Stomach (tissue), 4 donors: Measurements from ENCODE around the gene PKMYT1.

Experiments used
- EP300 ChIP-seq: sonication (generic); formaldehyde crosslinking; IDR thresholded peaks from one replicate; pipeline ENCODE4 v1.6.1; 2017; ENCODE audit warnings: antibody characterized with exemption
- POLR2AphosphoS5 ChIP-seq, 3 donors: sonication (generic); formaldehyde crosslinking; IDR thresholded peaks; one replicate each; pipeline ENCODE4 v1.6.1; 2016; ENCODE audit warnings: antibody characterized with exemption in 3 of 3
- TF ChIP-seq, protein P1 (sequence below), 7 experiments: fragments of 450-650 bp in 4 of 7; fragments of 200-600 bp in 3 of 7; sonication (generic) in 3 of 7; IDR thresholded peaks; one replicate each; pipeline ENCODE4 v1.5.1; 2016 to 2019; ENCODE audit warnings: antibody characterized with exemption in 7 of 7, control low read depth in 2 of 7, mild to moderate bottlenecking in 1 of 7

- TF ChIP-seq POLR2AphosphoS5 (IDR thresholded peaks at IDR 0.05) = no peak
- TF ChIP-seq, protein P1, sequence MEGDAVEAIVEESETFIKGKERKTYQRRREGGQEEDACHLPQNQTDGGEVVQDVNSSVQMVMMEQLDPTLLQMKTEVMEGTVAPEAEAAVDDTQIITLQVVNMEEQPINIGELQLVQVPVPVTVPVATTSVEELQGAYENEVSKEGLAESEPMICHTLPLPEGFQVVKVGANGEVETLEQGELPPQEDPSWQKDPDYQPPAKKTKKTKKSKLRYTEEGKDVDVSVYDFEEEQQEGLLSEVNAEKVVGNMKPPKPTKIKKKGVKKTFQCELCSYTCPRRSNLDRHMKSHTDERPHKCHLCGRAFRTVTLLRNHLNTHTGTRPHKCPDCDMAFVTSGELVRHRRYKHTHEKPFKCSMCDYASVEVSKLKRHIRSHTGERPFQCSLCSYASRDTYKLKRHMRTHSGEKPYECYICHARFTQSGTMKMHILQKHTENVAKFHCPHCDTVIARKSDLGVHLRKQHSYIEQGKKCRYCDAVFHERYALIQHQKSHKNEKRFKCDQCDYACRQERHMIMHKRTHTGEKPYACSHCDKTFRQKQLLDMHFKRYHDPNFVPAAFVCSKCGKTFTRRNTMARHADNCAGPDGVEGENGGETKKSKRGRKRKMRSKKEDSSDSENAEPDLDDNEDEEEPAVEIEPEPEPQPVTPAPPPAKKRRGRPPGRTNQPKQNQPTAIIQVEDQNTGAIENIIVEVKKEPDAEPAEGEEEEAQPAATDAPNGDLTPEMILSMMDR (IDR thresholded peaks at IDR 0.05) = no peak
- no peak for TF ChIP-seq EP300
Observed at GRCh38 chr16:2955438-2955778, 24.8 kb downstream of the PKMYT1 start.
